ENCODE results near the gene ELFN1. TPM values are rescaled to one million over a fixed set of nuclear protein-coding genes. Genes with fewer than 3 reads are reported as not detected.

ELFN1 gene
- total RNA-seq, 1 donor from 2014 or later, result 2.2 TPM

- TF ChIP-seq CTCF (IDR thresholded peaks at IDR 0.05) (no peak), POLR2AphosphoS5 (IDR thresholded peaks at IDR 0.05; ENCODE audit: insufficient read depth in 1 of 2, low read depth in 1 of 2) (no peak), POLR2A (IDR thresholded peaks at IDR 0.05) (no peak)
- no peak for DNase-seq (ENCODE audit: extremely low spot score in 2 of 2)
- Histone ChIP-seq H3K27ac (no peak overlapping the region), H3K36me3 (no peaks in the 10 kb centered on the region), H3K9me3 (no peaks in the 10 kb centered on the region), H3K4me1 (peaks cover 17% of the 10 kb centered on the region), H3K4me3 (no peak overlapping the region), H3K27me3 (no peaks in the 10 kb centered on the region)
- intact Hi-C loops (cut with DNase I), result no loop called here
These were observed 71.9 kb downstream of the ELFN1 start for GRCh38 chr7:1741751-1742554.

DNA sequence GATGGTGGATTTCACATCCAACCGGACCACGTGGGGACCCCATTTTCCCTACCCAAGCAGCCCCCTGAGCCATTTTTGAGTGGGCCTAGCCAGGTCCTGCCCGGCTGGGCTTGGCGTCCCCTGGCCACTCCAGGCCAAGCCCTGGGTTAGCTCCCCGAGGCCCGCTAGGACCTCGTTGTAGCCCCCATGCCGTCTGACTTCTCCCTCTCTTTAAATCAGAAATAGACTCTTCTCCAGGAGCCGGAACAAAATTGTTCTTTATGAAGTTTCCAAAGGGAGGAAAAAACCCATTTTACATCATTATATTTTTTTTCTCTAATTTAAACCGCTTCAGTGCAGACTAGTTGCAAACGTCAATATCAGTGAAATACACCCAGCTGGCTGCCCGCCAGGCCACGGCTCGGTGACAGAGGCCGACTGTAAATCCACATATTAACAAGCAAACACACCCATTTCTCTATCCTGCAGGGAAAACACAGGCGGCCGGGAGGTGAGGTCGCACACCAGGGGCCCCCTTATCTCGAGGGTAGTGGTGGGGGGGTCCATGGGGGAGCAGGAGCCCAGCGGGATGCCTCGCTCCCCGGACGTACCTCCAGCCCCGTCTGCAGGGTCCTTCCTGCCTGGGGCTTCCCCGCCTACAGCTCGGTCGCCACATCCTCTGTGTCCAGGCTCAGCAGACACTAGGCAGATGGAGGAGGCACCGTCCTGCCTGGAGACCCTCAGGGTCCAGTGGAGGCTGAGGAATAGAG lies 72.7 kb downstream of the ELFN1 start:
- no peak for TF ChIP-seq CTCF (IDR thresholded peaks at IDR 0.05)
- no peak for TF ChIP-seq POLR2A (IDR thresholded peaks at IDR 0.05)
- TF ChIP-seq POLR2AphosphoS5 (IDR thresholded peaks at IDR 0.05; ENCODE audit: insufficient read depth in 1 of 2, low read depth in 1 of 2), result no peak
- Histone ChIP-seq H3K9me3 (no peaks in the 10 kb centered on the region), H3K27me3 (no peaks in the 10 kb centered on the region), H3K27ac (no peak overlapping the region), H3K36me3 (no peaks in the 10 kb centered on the region), H3K4me1 (peaks cover 17% of the 10 kb centered on the region), H3K4me3 (no peak overlapping the region)
- no peak for DNase-seq (ENCODE audit: extremely low spot score in 2 of 2)
- intact Hi-C loops (cut with DNase I), result no loop called here

DNA sequence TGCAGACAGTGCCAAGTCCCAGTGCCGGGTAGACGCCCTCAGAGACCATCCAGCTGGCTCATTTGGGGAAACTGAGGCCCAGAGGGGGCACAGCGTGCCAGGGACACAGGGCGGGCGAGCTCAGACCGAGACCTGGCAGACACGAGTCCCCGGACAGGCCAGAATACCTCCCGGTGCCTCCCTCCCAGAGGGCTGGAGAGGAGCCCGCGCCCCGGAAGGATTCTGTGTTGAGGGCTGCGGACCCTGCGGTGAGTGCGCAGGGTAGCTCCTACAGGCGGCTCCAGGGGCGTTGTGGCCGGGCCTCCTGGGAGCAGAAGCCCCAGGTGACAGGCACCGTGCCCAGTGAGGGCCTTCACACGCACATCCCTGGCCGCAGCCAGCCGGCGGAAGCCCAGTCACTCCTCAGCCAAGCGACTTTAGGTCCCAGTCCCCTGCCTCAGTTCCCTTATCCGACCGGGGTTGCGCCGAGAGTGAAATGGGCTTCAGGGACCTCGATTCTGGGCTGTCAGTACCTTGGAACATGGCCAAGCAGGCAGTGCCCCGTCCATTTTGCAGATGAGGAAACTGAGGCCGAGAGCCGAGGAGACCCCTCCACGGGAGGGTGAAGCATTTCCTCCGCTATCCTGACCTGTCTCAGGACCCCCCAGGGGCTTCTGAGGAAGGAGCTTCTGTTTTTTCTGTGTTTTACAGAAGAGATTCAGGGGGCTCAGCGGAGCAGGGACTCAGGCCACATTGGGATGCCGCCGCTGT lies 73.6 kb downstream of the ELFN1 start:
- H3K36me3 ChIP-seq, result no peaks in the 10 kb centered on the region
- H3K9me3 ChIP-seq, result no peaks in the 10 kb centered on the region
- peaks cover 17% of the 10 kb centered on the region for H3K4me1 ChIP-seq
- no peak overlapping the region for H3K27ac ChIP-seq
- DNase-seq (ENCODE audit: extremely low spot score in 2 of 2), result no peak
- H3K4me3 ChIP-seq, result no peak overlapping the region
- H3K27me3 ChIP-seq, result no peaks in the 10 kb centered on the region
- TF ChIP-seq POLR2A (IDR thresholded peaks at IDR 0.05), result no peak
- no peak for TF ChIP-seq POLR2AphosphoS5 (IDR thresholded peaks at IDR 0.05; ENCODE audit: insufficient read depth in 1 of 2, low read depth in 1 of 2)
- no peak for TF ChIP-seq CTCF (IDR thresholded peaks at IDR 0.05)
- intact Hi-C loops (cut with DNase I), result no loop called here

DNA sequence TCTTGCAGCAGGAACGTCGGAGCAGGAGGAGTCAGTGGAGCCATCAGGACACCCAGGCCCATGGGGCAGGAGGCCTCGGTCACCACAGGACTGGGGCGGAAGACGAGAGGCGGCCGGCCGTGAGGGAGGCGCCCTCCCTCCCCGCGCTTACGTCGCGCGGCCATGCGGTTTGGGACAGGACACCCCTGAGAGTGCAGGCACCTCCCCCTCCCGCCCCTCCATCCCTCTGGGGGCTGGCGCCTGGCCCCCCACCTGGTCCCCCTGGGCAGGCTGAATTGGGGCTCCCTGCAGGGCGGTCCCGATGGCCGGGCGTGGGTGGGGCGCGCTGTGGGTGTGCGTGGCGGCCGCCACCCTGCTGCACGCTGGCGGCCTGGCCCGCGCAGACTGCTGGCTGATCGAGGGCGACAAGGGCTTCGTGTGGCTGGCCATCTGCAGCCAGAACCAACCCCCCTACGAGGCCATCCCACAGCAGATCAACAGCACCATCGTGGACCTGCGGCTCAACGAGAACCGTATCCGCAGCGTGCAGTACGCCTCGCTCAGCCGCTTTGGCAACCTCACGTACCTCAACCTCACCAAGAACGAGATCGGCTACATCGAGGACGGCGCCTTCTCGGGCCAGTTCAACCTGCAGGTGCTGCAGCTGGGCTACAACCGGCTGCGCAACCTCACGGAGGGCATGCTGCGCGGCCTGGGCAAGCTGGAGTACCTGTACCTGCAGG lies 74.4 kb downstream of the ELFN1 start:
- intact Hi-C loops (cut with DNase I), result no loop called here
- no peak for TF ChIP-seq CTCF (IDR thresholded peaks at IDR 0.05)
- Histone ChIP-seq H3K9me3 (no peaks in the 10 kb centered on the region), H3K4me3 (no peak overlapping the region), H3K27ac (no peak overlapping the region), H3K4me1 (peaks cover 17% of the 10 kb centered on the region), H3K36me3 (no peaks in the 10 kb centered on the region), H3K27me3 (no peaks in the 10 kb centered on the region)
- DNase-seq (ENCODE audit: extremely low spot score in 2 of 2), result no peak
